GM21367 (cell line): ENCODE data around the gene FBN2.
"Not testable (repeated sequence)": the region's sequence is repeated elsewhere in the genome, so short reads cannot be mapped to it uniquely, and the experiment has no call there.

Source experiments
- ATAC-seq: cut with Tn5 transposase; IDR thresholded peaks from one replicate; pipeline ENCODE4 v1.9.1; 2021; ENCODE audit not compliant: unreplicated experiment

Gene FBN2

DNA sequence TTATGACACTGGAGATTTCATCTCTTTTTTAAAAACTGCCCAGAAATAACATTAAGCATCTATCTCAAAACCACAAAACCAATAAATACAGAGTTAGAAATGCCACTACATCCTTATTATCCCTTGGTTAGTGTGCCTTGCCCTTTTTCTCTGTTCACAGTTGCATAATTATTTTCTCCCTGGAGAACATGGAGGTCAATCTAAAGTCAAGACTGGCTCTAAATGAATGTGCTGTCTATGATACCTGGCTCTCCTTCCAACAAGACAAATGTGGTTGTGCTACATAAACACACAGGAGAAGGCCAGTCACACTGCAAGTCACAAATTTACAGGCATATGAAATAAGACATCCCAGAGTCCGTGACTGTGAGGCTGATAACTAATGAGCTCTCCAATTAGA, 2.8 kb downstream of the FBN2 start:
- no peak for ATAC-seq

DNA sequence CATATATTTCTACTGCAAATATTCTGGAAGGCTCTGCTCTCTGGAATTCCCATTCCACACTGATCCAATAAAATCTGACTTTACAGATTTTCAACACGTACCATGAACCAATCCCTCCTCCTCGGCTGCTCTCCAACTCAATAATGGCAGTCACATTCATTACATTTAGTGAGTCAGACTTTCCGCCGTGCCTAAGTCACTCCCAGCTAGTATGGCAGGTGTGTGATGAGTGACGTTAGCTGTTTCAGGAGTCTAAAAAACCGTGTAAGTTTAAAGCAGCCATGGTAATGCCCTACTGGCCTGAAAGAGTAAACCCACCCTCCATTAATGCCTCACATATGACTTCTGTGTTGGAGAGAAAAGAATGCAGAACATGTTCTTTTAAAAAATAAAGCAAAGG, 3.3 kb downstream of the FBN2 start:
- no peak for ATAC-seq

DNA sequence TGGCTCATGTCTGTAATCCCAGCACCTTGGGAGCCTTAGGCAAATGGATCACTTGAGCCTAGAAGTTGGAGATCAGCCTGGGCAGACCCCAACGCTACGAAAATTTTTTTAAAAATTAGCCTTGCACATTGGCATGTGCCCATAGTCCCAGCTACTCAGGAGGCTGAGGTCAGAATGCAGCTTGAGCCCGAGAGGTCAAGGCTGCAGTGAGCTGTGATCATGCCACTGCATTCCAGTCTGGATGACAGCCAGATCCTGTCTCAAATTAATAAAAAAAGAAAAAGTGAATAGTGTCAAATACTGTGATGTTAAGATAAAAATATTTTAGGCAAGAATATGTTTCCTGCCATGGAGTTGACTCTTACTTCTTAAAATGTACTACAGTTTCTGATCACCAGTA, 5.3 kb downstream of the FBN2 start:
- ATAC-seq = no peak

DNA sequence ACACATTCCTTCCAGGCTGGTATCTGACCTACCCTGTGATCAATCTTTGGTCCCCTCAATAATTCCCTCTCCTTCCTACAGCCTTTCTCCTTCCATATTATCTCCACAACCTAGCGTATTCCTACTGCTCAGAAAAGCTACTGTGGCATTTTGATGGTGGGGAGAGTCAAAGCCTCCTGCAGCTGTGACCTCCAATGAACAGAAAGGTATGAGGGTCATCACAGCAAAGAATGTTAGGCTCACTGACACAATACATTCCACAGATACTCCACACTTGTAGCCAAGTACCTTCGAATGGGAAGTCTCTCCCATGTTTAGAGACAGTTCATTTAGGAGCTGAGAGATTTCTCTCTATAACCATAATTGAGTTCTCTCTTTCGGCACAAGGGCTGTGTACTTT, 5.9 kb downstream of the FBN2 start:
- ATAC-seq = no peak

DNA sequence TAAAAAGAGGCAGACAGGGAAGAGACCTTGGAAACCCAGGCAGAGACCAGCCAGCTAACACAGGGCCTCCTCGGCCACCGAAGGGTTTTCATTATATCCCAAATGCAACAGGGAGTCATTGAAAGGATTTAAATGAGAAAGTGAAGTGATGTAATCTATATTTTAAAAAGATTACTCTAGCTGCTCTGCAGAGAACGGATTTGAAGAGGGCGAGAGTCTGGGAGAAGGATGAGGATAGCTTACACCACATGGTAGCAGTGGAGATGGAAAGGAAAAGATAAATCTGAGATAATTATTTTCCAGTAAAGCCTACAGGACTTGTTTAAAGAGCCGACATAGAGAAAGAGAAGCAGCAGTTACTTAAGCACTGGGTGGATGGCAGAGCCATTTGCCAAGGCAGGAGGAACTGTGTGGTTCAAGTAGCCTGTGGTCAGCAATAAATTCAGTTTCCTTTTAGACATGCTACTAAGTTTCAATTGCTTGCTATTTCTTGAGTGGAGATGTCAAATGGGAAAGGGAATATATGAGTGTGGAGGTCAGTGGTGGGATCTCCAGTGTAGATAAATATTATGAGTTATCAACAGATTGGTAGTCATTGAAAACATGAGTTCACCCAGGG, 9.3 kb downstream of the FBN2 start:
- ATAC-seq = no peak

DNA sequence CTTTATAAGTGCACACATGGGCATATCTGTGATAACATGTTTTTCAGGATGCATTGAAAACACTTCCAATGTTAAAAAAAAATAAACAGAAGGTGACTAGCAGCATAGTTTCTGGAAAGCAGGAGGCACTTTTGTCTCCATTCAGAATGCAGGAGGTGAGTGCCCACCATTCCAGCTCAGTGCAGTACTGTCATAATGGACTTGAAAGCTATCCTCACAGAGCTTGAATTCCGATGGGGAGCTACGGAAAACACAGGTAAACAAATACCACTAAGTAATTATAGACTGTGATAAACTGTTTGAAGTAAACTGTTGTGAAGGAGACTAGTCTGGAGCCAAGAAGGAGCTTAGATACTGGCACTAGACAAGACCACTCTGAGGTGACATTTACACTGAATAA, 9.9 kb downstream of the FBN2 start:
- ATAC-seq = no peak

DNA sequence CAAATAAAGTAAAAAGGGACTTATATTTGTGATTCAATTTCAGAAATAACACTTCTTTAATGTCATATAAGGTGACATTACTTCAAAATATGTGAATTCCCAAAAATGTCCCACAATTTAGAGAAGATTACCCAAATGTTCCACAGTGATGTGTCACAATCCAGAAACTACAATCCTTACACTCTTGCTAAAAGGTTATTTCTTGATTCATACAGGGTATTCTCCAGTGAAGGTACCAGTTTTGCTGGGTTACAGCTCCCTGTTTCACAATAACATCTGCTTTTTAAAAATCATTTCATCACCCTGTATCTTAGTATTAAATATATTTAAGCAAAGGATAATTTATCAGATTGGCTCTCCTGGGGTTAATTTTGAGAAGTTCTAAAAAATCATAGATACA, 11.0 kb downstream of the FBN2 start:
- ATAC-seq = no peak

DNA sequence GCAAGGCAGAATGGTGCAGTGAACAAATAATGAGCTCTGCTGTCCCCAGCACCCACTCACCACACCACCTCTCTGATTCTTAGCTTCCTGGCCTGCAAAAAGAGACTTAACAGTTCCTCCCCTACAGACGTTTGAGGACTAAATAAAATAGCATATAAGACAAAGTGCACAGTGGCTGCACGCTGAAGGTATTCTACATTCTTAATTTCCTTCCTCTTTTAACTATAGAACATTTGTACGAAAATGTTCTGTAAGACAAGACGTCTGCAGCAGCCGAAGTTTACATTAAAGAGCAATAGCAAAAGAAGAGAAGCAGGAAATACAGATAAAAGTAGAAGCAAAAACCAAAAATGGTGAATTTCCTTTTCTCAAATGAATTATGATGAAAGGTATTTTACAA, 15.7 kb downstream of the FBN2 start:
- ATAC-seq = no peak

DNA sequence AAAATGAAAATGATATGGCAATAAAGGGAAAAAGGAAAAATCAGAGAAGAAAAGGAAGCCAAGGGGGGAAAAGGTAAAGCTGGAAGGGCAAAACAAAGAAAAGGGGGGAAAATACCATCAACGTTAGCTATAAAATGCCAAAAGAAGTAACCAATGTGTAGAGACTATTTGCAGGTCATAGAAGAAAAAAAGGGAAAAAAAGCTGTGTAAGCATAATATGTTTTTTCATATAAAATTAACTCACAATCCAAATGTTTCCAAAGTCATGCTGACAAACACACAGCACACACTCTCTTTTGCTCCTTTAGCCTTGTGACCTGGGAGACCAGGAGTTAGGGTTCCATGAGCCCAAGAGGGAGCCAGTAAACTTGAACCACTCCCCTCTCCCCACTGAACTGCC, 18.2 kb downstream of the FBN2 start:
- ATAC-seq = no peak

DNA sequence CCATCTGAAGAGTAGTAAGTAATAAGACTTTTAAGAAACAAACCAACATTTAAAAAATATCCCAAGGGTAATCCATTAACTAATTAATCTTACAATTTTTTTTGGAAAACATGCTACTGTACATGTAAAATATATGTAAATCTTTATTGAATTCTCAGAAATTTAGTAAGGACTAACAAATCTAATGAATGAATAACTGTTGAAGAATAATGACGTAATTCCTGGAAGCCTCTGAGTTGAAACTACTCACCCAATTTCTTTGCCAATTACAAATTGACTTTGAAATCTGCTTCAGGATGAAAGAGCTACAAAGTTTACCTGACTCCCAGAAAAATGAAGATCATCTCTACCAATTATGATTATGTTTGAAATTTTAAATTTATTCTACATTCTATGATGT, 21.1 kb downstream of the FBN2 start:
- no peak for ATAC-seq

DNA sequence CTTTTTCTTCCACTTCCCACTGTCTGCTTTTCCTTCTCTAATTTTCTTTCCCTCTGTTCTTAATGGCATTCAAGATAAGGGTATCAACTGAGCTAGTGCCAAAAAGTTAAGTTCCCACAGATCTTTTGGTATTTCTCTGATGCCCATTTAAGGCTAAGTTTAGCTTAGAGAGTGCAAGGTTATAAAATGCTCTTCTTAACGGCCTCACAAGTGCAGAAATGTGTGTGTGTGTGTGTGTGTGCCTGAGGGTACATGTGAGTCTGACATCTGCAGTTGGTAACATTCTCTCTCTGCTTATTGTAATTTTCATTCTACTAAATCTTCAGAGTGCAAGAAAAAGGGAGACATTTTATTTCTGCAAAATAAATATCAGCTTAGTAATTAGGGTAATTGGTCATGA, 24.2 kb downstream of the FBN2 start:
- no peak for ATAC-seq

DNA sequence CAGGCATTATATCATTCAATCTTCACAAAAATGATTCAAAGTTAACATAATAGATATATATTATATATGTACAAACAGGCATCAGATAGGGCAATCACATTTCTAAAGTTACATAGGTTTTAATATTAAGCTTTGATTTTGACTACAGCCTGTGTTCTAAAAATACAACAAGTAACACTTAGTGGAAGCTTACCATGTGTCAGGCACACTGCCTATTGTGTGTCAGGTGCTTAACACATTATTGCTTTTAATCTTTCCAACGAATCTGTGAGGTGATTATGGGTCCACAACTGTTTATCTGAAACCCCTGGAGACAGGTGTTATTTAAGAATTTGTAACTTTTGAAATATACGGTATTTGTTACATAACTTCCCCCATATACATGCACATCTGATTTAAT, 25.2 kb downstream of the FBN2 start:
- ATAC-seq = no peak

DNA sequence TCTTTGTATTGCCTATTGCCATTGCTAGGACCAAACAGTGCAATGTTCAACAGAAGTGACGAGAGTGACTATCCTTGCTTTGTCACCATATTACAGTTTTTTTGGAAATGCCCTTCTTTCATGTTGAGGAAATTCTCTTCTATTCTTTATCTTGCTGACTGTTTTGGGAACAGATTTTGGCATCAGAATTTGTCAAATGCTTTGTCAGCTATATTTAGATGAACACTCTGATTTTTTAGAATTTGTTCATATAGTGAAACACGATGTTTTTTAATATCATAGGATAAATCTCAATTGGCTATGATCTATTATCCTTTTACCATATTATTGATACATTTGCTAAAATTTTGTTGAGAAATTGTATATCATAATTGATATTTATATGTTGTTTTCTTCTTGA, 31.4 kb downstream of the FBN2 start:
- ATAC-seq = no peak

DNA sequence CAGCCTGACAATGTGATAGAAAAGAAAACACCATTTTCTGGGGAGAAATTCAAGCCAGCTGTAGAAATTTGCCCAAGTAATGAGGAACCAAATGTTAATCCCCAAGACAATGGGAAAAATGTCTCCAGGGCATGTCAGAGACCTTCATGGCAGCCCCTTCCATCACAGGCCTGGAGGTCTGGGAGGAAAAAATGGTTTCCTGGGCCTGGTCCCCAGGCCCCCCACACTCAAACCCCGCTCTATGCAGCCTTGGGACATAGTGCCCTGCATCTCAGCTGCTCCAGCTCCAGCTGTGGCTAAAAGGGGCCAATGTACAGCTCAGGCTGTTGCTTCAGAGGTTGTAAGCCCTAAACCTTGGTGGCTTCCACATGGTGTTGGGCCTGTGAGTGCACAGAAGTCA, 34.3 kb downstream of the FBN2 start:
- ATAC-seq = not testable (repeated sequence)

DNA sequence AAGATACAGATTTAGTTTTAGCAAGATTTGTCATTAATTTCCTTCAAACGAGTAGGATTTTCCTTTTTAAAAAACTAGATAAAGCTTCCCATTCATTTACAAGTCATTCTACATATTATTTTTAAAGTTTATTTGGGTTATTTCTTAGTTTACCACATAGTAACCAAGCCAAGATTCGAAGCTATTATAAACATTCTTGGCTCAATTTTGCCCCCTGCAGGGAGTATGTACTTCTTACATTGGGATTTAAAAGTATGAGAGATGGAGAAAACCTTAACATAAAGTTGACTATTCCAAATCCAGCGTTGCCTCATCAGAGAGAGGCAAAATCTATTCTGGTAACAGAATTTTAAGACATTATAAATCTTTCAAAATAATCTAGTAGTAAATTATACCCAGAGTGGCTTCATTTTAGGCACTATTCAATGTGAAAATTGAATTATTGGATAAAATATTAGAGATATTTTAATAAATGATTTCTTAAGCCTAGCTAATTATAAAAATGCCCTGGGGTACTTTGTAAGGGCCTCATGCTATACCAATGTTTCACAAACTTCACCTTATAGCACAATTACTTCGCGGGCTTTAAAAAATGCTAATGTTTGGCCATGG, 39.1 kb downstream of the FBN2 start:
- ATAC-seq = peak; percentile 51

DNA sequence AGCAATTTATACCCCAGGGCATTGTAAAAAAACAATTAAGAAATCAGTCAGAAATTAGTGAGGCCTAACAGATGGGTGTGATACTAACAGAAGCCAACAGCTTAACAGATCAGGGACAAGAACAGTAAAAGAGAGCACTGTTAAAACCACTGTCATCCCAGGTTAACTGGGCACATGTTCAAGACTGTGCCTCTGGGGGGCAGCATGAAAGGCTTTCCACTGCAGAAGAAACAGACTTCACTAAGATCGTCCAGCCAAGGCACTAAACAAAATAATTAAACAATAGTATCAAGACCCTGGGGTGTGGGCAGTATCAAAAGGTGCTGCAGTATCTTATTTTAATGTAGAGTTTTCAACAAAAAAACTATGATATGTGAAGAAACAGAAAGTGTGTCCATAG, 43.5 kb downstream of the FBN2 start:
- ATAC-seq = no peak

DNA sequence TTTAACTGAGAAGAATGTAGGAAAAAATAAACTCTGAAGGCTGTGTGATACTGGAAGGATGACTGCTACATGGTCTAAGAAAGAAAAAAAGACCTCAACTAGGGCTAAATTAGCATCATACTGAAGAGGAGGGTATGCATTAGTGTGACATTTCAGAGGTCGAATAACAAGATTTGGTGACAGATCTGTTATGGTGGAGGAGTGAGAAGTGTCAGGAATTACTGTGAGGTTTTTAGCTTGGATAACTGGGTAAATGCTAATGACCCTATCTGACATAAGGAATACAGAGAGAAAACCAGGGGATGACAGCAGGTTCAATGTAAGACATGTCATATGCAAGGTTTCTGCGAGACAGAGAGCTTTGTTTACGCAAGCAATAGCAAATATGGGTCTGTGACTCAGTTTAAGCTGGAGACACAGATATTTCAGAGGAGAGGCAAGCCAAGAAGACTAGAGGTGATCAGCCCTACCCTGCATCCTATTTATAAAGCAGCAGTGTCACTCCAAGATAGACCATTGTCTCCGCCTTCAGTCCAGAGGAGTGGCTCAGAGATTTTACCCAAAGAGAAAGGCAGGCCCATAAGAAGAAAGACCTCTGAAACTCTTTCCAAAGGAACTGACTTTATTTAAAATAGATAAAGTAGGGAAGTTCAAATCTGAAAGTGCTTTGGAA, 44.3 kb downstream of the FBN2 start:
- ATAC-seq = no peak

DNA sequence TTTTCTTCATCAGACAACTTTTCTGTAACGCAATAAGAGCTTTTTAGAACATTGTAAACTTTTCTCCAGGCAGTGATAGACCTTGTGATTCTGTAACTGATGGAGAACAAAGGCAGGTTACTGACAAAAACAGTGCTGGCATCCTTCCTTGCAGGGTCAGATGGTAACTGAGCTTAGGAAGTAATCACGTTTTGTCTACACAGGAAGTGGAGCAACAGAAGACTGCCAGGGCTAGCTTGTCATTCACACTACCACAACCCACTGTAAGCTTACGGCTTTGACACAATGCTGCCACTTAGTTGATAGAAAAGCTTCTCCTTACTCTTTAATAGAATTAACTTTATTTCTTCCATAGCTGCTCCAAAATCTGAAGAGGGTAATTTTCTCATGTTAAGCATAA, 46.8 kb downstream of the FBN2 start:
- no peak for ATAC-seq

DNA sequence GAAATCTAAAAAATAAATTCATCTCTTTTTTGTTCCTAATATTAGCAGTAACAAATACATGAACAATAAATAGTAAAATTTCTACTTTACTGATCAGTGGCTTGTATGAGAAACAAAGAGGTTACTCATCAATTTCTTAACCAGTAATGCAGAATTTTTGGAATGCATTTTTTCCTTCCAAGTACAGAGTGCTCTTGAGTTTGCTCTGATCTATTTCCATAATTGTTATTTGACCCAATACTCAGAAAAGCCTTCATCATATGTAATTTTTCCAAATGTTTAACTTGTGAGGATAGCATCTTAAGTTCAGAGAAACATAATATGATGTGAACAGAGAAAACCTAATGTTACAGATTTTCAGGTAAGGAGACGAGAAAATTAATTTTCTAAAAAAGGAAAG, 47.3 kb downstream of the FBN2 start:
- ATAC-seq = no peak

DNA sequence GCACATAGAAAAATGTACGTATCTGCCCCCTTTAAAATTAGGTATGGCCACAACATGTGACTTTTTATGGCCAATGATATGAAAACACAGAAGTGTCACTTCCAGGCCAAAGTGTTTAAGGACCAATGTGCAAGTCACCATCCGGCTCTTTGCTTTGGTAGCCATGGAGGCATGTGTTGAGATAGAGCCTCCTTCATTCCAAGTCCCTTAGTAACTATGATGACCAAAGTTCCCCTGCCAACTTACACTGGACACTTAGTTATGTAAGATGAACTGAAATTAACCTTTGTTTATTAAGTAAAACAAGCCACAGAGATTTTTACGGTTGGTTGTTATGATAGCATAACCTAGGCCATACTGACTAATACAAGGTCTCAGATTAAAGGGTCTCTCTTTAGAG, 51.0 kb downstream of the FBN2 start:
- ATAC-seq = no peak

DNA sequence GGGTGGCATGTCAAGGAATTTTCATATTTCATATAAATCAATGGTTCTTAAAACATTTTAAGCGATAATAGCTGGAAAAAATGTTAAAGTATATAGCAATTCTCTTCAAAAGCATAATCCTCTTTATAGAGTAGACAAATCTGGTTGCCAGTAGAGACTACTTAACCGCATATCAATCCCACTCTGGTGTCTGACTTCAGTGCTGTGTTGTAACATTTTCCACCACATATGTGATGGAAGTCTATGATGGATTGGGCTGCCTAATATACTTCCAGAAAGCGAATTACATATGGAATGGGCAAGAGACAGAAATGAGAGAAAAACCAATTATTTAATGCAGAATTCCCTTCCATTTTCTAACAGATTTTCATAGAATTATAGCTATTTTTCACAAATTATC, 54.3 kb downstream of the FBN2 start:
- no peak for ATAC-seq

DNA sequence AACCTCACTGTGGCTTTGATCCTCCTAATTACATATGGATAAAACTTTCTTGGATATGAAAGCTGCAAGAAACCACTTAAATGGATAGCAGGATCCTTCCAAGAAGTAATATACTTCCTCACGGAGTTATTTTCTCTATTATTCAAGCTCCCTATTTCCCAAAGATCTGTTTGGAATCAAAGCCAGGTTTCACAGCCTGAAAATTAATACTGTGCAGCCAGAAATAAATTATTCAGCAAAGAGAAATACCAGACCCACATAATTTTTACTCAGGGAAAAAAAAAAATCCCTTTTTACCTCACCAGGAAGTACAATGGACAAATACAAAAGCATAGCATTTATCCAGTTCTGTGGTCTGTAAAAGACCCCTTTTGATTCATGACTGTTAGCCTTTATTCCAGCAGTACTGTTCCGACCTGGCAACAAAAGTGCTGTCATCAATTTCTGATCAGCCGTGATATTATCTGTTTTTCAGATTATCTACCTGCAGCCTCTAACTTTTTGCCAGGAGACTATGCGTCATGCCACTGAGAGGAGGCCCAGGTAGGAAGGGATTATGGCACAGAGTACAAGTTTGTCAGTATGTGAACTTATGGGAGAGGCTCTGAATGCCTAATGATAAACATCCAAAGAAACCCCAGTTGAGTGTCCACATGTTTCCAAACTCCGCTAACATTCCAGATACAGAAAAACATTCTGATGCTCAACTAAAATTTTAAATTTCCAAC, 57.0 kb downstream of the FBN2 start:
- no peak for ATAC-seq
